GM21576 (cell line): ENCODE results near the gene NEB.
"Not testable (repeated sequence)": the region's sequence is repeated elsewhere in the genome, so short reads cannot be mapped to it uniquely, and the experiment has no call there.

Experiments used
- ATAC-seq: cut with Tn5 transposase; IDR thresholded peaks from one replicate; pipeline ENCODE4 v1.9.1; 2021; ENCODE audit warnings: mild to moderate bottlenecking, moderate library complexity; ENCODE audit not compliant: unreplicated experiment

The NEB gene

DNA sequence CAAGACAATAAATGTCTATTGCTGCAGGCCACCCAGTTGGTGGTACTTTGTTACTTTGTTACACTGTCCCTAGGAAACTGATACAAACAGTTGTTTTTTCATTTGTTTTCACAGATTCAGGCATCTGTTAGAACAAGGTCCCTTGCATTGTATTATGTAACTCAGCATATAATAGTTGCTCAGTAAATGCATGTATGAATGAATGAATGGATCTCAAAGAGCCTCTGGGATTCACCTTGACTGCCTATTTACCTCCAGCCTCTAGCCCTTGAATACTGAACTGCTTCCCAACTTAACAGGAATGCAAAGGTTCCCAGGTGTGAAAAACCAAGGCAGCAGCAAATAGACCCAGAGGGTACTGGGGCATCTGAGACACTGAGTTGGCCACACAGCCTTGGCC, 27.4 kb upstream of the NEB start:
- ATAC-seq, result no peak

DNA sequence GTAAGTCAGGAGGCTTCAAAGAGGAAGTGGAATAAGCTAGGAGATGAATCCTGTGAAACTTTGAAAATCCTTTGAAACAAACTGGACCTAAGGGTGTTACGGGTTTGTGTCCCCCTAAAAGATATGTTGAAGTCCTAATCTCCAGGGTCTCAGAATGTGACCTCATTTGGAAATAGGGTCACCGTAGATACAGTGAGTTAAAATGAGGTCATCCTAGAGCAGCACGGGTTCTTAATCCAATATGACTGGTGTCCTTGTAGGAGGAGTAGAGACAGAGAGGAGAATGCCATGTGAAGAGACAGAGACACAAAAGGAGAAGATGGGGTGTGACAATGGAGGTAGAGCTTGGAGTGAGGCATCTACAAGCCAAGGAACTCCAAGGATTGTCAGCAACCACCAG, 26.9 kb upstream of the NEB start:
- ATAC-seq, result no peak

DNA sequence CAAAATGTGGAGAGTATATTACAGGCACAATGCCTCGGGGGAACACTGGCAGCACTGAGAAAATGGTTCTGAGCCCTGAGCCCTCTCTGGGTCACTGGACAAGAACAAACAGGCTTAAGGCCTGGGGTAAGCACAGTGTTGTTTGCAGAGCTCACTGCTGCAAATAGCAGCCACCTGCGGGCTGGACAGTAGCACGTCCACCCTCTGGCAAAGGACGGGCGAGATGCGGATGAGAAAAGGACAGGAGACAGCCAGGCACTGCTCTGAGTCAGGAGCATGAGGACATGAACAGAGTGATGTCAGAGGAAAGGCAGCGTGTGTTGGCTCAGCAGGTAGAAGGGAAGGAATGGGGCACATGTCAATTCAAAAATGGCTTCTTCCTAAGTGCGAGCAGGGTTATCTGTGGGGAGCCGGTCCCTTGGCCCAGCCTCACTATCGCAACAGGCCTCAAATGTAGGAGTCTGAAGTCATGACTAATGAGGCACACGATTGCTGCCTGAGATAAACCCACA, 25.9 kb upstream of the NEB start:
- ATAC-seq, result no peak

DNA sequence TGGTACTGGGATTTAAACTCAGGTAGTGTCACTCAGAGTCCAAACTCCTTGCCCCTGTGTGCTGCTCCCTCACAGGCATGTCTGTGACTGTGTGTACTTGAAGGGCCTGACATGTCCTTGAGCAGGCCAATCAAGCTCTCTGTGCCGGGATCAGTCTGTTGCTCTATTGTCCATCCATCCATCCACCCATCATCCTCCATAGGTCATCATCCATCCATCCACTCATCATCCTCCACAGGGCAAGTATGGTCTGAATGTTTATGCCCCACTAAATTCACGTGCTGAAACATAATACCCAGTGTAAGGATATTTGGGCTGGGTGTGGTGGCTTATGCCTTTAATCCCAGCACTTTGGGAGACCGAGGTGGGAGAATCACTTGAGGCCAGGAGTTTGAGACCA, 24.5 kb upstream of the NEB start:
- no peak for ATAC-seq

DNA sequence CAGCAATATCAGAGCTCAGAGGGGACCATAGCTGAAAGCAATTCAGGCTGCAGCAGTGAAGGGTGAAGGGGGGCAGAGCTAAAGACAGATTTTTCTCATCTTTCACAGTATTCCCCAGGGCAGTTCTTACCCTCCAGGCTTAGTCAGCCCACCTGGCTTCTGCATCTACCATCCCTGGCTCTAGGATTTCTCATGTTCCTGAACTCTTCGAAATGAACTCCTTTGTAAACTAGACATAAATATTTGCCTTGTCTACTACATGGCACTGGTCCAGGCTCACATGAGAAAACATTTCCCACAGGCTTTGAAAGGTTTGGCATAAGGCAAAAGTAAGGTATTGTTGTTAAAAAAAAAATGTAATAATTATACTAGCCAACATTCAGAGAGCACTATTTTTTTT, 23.6 kb upstream of the NEB start:
- no peak for ATAC-seq

DNA sequence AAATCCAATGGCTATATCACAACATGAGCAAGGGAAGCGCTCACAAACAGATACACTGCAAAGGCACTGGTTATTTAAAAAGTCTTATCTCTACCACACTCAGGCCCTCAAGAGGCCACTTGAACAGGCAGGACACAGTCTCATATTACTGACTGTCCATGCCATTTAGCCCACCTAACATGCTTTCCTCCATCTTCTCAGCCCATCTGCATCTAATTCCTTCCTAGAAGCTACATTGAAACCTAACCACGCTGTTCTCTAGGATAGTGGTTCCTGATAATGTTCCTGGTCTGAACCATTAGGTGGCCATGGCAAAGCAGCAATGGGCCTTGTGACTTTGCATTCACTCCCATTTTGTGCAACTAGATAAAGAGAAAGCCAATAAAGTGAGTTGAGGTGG, 22.5 kb upstream of the NEB start:
- no peak for ATAC-seq

DNA sequence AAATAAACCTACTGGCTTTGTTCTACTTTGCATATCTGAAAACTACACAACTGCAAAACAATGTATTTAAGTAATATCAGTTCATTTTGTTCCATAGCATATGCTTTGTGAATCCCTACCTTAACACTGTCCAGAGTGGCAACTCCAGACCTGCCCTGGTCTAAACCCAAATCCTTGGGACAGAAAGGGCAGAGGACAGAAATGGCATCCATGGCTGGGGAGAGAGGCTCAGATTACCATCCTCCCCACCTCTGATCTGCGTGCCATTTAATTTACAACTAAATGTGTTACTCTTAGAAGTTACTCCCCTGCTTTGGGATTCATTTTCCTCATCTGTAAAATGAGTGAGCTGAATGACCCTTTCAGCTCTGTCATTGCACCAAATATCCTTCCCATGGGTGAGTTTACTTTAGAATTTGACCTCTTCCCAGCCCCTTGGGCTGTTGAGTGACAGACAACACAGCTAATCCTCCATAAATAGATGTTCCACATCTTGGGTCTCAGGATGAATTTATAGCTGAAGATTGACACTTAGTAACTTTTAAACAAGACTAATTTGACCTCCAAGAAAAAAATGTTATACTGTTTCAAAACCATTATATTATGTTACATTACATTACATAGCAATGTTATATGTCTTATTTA, 20.1 kb upstream of the NEB start:
- no peak for ATAC-seq

DNA sequence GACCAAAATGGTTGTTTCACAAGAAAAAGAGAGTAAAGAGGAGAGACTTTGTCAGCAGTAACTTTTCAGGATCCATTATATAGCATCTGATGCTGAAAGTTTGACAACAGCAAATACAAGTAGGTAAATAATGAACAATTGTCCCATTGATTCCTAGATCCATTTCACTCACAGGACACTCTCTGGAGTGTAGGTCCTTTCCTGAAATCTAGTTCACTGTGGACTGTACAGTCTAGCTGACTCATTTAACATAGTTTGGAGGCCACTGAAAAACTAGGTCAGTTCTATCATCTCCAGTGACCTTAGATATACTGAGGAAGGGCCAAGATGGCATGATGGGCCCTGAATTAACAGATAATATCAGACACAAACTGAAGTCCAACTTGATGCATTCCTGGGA, 19.3 kb upstream of the NEB start:
- ATAC-seq, result no peak

DNA sequence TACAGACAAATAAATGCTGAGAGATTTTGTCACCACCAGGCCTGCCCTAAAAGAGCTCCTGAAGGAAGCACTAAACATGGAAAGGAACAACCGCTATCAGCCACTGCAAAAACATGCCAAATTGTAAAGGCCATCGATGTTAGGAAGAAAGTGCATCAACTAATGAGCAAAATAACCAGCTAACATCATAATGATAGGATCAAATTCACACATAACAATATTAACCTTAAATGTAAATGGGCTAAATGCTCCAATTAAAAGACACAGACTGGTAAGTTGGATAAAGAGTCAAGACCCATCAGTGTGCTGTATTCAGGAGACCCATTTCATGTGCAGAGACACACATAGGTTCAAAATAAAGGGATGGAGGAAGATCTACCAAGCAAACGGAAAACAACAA, 11.0 kb upstream of the NEB start:
- ATAC-seq, result not testable (repeated sequence)

DNA sequence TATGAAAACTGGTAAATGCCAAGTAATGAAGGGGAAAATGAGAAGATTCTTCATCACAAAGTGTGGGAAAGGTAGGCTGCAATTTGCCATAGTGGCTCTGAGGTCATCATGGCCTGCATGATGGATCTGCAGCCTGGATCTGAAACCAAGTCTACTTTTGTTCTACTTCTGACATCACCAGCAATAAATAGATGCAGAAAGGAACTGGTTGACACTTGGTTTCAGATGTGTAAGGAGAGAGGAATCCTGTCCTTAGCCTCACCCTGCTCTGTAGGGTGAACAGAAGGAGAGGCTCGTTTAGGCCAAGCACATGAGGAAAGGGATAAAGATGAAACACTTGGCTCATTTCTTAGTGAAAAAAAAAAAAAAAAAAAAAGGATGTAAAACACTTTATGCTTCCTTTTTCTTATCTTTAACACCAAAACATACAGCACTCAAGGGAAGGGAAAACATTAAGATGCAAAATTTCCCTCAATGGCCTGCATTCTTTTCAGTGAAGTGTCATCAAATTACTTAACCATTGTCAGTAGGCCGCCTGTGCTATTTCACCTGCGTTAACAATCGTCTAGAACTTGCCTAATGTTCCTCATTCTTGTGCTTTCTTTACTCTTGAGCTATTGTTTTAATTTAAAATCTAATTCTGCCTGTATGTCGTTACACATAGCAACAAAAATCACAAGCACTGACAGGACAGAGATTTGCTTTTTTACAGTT, 3.9 kb downstream of the NEB start:
- peak; percentile 80 for ATAC-seq

DNA sequence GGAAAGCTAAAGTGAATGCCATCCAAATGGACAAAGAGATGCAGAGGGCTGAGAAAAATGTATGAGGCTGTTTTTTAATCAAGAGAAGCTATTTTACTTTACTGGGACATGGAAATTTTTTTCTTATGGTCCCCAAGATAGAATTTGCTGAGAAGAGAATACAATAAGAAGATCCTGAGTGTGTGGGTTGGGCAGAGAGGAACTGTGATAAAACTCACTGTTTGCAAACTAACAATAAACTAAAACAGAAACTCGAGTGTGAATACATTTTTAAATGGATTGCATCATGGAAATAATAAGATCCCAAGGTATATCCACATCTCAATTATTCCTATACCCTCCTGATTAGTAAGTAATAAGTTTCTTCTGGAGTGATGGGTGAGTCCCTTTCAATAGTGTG, 4.4 kb downstream of the NEB start:
- peak; percentile 33 for ATAC-seq

DNA sequence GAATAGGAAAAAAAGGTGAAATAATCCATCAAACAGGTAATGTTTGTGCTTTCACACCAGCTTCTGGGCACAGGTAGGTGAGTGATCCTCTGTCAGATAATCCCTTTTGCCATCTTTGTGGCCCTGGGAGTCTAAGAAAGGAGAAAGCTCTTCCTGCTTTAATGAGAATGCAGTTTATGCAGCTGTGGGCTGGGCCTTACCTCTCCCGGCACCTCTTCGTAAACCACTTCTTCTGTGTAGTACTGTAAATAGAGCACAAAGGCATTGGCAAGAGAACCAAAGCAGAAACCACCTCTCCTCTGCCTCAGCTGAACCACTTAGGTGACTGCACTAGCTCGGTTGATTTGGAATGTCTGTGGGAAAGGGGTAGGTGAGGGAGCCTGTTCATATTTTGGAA, 4.9 kb downstream of the NEB start:
- no peak for ATAC-seq

DNA sequence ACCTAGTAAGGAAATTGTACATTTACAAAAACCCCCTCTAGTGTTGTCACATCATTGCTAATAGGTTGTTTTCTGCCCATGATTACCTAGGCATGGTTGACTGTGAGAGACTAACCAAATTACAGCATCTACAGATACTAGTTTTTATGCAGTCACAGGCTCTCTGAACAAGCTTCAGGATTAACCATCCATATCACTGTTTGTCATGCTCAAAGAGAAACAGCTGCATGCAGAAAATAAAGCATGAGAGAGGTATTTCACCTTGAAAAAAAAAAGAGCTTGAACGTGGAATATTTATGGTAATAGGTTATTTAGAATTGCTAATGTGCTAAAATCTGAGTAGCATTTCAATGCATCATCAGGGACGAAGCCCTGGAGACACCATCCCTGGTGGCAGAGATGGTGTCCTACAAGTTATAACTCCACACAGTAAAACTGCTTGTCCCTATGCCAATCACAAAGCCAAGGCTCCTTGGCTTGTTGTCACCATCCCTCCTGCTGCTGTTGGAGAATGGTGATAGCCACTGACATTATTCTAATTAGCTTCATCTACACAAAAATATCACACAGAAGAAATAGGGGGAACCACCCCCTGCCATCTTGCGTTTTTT, 5.4 kb downstream of the NEB start:
- no peak for ATAC-seq

DNA sequence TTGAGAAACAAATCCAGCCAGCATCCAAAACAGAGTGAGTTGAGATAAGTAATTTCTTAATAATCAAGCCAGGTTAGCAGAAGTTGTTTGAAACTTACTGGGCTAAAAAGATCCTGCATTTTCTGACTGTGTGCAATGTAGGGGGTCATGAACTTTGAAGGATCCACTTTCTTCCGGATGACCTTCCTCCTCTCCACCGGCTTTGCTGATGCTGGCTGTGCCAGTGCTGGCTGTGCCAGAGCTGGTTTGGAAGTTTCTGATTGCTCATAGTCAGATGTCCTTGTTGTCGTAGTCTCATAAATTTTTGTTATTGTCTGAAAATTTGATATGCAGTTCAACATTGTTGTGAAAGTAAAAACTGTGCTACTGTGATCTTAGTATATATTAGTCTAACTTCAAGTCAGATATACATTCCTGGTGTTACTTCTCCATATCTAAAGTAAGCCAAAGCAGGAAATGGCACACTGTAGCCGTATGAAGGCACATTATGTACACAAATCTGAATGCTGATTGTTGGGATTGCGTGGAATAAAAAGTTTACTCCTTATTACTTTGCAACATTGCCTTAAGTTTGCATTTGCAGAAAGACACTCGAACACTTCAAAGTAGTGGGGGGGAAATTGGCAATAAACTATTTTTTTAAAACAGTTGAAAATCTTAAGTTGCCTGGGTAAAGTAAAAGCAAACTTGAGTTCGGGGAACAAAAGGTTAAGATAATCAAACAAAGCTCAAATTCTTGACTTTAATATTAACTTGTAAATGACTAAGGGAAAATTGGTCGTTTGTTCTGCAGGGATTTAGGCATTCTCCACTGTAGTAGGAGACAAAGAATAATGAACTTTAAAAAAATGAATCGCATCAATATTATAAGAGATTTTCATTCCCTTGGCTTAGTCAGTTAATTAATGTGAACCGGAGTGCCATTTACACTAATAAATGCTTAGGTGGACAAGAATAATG, 6.4 kb downstream of the NEB start:
- no peak for ATAC-seq

DNA sequence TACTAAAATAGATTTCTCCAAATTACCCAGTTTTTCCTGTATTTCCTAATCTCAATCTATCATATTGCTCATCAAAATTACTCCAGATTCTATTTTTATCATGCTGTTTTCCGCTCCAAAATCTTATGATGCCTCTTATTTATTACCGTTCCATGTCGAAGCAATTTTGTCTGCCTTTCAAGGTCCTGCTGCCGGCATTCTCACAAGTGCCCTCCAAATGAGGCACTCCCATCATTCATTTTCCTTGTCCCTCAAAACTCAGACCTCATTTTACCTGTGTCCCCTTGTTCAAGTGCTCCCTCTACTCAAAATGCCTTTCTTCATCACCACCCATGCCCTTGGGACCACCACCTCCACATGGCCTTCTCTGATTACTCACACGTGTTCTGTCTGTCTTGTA, 13.1 kb downstream of the NEB start:
- ATAC-seq, result no peak

DNA sequence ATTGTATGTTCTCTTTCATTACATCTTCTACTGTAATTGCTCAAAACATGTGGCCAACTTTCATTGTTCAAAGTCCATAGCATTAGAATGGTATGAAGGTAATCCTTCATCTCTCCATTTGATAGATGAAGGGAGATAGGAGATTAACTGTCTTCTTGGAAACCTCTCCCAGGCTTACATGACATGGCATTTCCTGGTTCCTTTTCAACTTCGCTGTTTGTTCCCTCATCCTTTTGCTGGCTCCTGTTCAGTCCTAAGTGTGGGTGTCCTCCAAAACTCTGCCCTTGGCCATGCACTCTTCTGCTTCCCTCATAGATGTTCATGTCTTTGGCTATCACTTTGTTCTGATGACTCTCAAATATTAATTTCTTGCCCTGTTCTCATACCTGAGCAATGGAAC, 13.8 kb downstream of the NEB start:
- no peak for ATAC-seq

DNA sequence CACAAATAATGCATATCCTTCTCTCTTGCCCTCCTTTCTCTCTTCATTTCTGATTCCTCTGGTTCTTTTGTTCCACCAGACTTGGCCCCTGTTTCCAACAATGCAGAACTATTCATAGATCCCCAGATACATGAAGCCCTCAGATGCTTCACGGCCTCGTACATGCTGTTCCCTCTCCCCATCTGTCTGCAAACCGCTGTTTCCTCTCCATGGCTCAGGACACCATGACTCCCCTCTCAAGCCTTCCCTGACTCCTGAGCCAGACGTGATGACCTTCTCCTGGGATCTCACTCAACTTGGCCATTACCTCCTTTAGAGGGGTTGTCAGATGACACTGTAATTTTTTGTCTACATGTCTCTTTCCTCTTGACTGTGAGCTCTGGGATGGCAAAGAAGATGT, 15.5 kb downstream of the NEB start:
- ATAC-seq, result no peak

DNA sequence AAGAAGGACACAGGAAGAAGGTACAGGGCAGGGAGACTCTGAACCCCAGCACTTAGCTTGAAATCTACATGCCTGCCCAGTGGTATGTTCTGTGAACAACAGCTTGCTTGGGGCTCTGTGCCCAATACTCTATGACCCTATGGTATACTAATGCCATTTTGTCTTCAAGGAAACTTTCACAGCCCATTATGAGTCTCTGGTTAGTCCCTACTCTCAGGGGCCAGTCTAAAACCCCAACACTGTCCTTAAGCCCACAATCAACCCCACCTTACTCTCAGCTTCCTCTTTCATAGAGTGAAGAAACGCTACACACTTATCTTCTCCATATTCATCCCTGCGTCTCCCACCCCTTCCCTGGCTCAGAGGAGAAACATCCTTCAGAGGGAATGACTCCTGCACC, 16.0 kb downstream of the NEB start:
- no peak for ATAC-seq

DNA sequence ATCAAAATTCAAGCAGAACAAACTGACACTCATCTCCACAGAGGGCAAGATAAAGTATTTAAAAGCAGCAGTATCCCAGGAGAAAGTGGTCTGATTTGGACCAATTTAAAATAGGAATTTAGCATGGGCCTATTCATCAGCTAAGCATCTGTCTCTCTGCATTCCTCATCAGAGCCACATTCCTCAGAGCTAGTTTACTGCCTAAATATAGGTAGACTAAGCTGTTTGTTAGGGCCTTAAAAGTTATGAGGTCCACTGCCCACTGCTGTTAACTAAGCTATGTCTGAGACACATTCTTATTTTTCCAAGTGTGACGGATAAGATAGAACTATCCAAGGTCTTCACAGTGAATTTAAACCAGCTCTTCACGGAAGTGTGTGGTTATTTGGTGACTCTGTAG, 17.6 kb downstream of the NEB start:
- ATAC-seq, result no peak

DNA sequence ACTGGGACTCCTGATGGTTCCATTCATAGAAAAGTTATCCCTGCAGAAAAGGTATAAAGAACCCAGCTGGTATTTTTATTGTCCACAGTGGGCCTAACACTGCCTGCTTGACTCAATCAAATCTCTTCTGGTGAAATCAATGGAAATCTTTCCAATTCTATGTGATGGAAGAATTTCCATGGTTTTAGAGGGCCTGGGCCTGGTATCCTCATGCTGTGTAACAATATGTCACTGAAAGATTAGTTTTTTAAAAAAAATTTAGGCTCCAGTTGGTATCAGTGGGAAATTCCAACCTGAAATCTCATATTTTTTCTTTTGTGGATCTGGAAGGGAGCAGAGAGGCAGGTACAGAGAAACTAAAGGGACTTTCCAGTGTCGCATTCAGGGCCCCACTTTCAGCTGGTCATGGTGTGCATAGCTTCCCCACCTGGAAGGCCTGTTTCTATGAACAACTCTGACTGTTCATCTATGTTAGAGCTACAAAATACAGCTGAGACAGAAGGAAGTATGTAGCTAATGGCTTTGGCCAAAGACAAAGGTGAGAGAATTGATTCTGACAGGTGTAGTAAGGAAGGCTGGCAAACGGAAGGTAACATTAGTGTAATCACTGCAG, 20.9 kb downstream of the NEB start:
- ATAC-seq, result no peak

DNA sequence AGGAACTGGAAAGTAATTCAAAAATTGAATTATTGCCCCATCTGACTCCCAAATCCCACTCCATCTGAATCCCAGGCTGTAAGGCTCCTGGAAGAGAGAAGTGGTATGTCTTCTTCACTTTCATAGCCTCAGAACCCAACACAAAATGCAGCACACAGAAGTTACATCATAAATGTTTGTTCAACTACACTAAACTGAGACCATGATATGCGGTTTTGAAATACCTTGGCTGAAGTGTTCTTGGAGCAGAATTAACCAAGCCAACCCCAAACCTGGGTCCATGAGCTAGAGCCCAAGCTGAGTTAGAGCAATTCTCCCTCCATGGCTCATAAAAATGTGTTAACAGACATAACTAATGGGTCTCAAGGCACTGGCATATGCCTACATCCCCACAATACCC, 23.3 kb downstream of the NEB start:
- no peak for ATAC-seq
